ENCODE results near the gene LTBP4. TPM values are rescaled to one million over a fixed set of nuclear protein-coding genes. Genes with fewer than 3 reads are reported as not detected.
A peak's percentile ranks its signal among the peaks of the same experiment; 100 is the strongest.

LTBP4 gene
- total RNA-seq, 5 donors from 2014 or later (not counting 1 experiment from before 2014, with no cell fraction given): 90.9 to 215 (median 160) TPM

- ChIA-PET POLR2A (no interaction called here), CTCF (no interaction called here)
- peaks cover 72 to 86% (median 75%) of the 10 kb centered on the region in 3 donors for H3K4me1 Mint-ChIP-seq
- Histone ChIP-seq H3K9me3 (no peaks in the 10 kb centered on the region), H3K27ac (ENCODE audit: low read length) (peak overlapping the region; percentile 22), H3K4me3 (ENCODE audit: control insufficient read depth in 1 of 2, extremely low read depth in 1 of 2, low read length in 1 of 2) (no peak overlapping the region), H3K4me1 (ENCODE audit: control insufficient read depth in 1 of 2, extremely low read depth in 1 of 2, insufficient read depth in 2 of 2, low read length in 2 of 2) (peaks cover 23 to 94% of the 10 kb centered on the region in 2 experiments), H3K27me3 (replicated peaks in 1 of 2; ENCODE audit: control insufficient read depth in 2 of 2, extremely low read depth in 1 of 2, insufficient read depth in 2 of 2, low read length in 1 of 2) (peaks cover 2 to 8% of the 10 kb centered on the region in 2 experiments), H3K36me3 (ENCODE audit: control insufficient read depth in 2 of 2, extremely low read depth in 1 of 2, insufficient read depth in 1 of 2, low read length in 1 of 2) (no peaks in the 10 kb centered on the region)
- peaks cover 0 to 4% of the 10 kb centered on the region in 2 donors for H3K27me3 Mint-ChIP-seq
- DNase-seq (no peak), ATAC-seq (replicated peaks in 1 of 4) (no peak)
- no peaks in the 10 kb centered on the region for H3K9me3 Mint-ChIP-seq
- WGBS (ENCODE audit: insufficient coverage): 92% methylated on average over 31 of the region's 31 CpGs
- H3K36me3 Mint-ChIP-seq: no peaks in the 10 kb centered on the region
- peak overlapping the region; percentile 25 to 84 (median 52) for H3K4me3 Mint-ChIP-seq
- peak overlapping the region; percentile 78 for H3K27ac Mint-ChIP-seq
Measured at GRCh38 chr19:40607311-40608239, 6.4 kb downstream of the LTBP4 start.

- Histone ChIP-seq H3K36me3 (ENCODE audit: control insufficient read depth in 2 of 2, extremely low read depth in 1 of 2, insufficient read depth in 1 of 2, low read length in 1 of 2) (no peaks in the 10 kb centered on the region), H3K27me3 (replicated peaks in 1 of 2; ENCODE audit: control insufficient read depth in 2 of 2, extremely low read depth in 1 of 2, insufficient read depth in 2 of 2, low read length in 1 of 2) (peaks cover 0 to 5% of the 10 kb centered on the region in 2 experiments), H3K4me1 (ENCODE audit: control insufficient read depth in 1 of 2, extremely low read depth in 1 of 2, insufficient read depth in 2 of 2, low read length in 2 of 2) (peaks cover 23 to 94% of the 10 kb centered on the region in 2 experiments), H3K9me3 (no peaks in the 10 kb centered on the region), H3K4me3 (ENCODE audit: control insufficient read depth in 1 of 2, extremely low read depth in 1 of 2, low read length in 1 of 2) (no peak overlapping the region), H3K27ac (ENCODE audit: low read length) (peak overlapping the region; percentile 22)
- peak overlapping the region in 2 of 3 donors; percentile 52 to 84 for H3K4me3 Mint-ChIP-seq
- DNase-seq: no peak
- H3K27me3 Mint-ChIP-seq: no peaks in the 10 kb centered on the region
- H3K27ac Mint-ChIP-seq: peak overlapping the region; percentile 93 to 95
- peaks cover 66 to 84% (median 75%) of the 10 kb centered on the region in 3 donors for H3K4me1 Mint-ChIP-seq
- ATAC-seq (replicated peaks in 1 of 4): no peak
- CTCF ChIA-PET: interaction anchor here in 1 of 2 donors (0.9 kb wide), 1 partner anchor 26 kb away, joined by 6 read pairs; no protein-coding TSS in a partner anchor
- no peaks in the 10 kb centered on the region for H3K36me3 Mint-ChIP-seq
- H3K9me3 Mint-ChIP-seq: no peaks in the 10 kb centered on the region
- POLR2A ChIA-PET: interaction anchor here in 1 of 2 donors (0.6 kb wide), 1 partner anchor 13 kb away, joined by 3 read pairs; no protein-coding TSS in a partner anchor
- 95% methylated on average over 11 of the region's 14 CpGs for WGBS (ENCODE audit: insufficient coverage)
Measured at GRCh38 chr19:40608240-40608621, 7.1 kb downstream of the LTBP4 start.

GRCh38 chr19:40608957-40609356, 7.8 kb downstream of the LTBP4 start:
- Histone ChIP-seq H3K27me3 (replicated peaks in 1 of 2; ENCODE audit: control insufficient read depth in 2 of 2, extremely low read depth in 1 of 2, insufficient read depth in 2 of 2, low read length in 1 of 2) (peaks cover 0 to 5% of the 10 kb centered on the region in 2 experiments), H3K36me3 (ENCODE audit: control insufficient read depth in 2 of 2, extremely low read depth in 1 of 2, insufficient read depth in 1 of 2, low read length in 1 of 2) (no peaks in the 10 kb centered on the region), H3K27ac (ENCODE audit: low read length) (peak overlapping the region; percentile 90), H3K9me3 (no peaks in the 10 kb centered on the region), H3K4me1 (ENCODE audit: control insufficient read depth in 1 of 2, extremely low read depth in 1 of 2, insufficient read depth in 2 of 2, low read length in 2 of 2) (peaks cover 23 to 94% of the 10 kb centered on the region in 2 experiments), H3K4me3 (ENCODE audit: control insufficient read depth in 1 of 2, extremely low read depth in 1 of 2, low read length in 1 of 2) (peak overlapping the region; percentile 38 to 58)
- CTCF ChIA-PET: interaction anchor here in 1 of 2 donors (0.9 kb wide), 1 partner anchor 25 kb away, joined by 6 read pairs; no protein-coding TSS in a partner anchor
- ATAC-seq (replicated peaks in 1 of 4): no peak
- H3K27me3 Mint-ChIP-seq: no peaks in the 10 kb centered on the region
- H3K4me3 Mint-ChIP-seq: peak overlapping the region; percentile 75 to 85 (median 84)
- H3K4me1 Mint-ChIP-seq: peaks cover 63 to 83% (median 79%) of the 10 kb centered on the region in 3 donors
- H3K9me3 Mint-ChIP-seq: no peaks in the 10 kb centered on the region
- no peaks in the 10 kb centered on the region for H3K36me3 Mint-ChIP-seq
- 80% methylated on average over 3 of the region's 4 CpGs for WGBS (ENCODE audit: insufficient coverage)
- no peak for DNase-seq
- POLR2A ChIA-PET: interaction anchor here in 1 of 2 donors (0.7 kb wide), 1 partner anchor 1492 kb away, joined by 5 read pairs; no protein-coding TSS in a partner anchor
- peak overlapping the region; percentile 93 to 95 for H3K27ac Mint-ChIP-seq

- H3K27ac ChIP-seq (ENCODE audit: low read length): peak overlapping the region; percentile 90
- H3K27me3 Mint-ChIP-seq: no peaks in the 10 kb centered on the region
- H3K27me3 ChIP-seq (replicated peaks in 1 of 2; ENCODE audit: control insufficient read depth in 2 of 2, extremely low read depth in 1 of 2, insufficient read depth in 2 of 2, low read length in 1 of 2): no peaks in the 10 kb centered on the region
- H3K4me1 ChIP-seq (ENCODE audit: control insufficient read depth in 1 of 2, extremely low read depth in 1 of 2, insufficient read depth in 2 of 2, low read length in 2 of 2): peaks cover 21 to 94% of the 10 kb centered on the region in 2 experiments
- POLR2A ChIA-PET: interaction anchor here in 1 of 2 donors (0.7 kb wide), 1 partner anchor 1101 kb away, joined by 3 read pairs; no protein-coding TSS in a partner anchor
- H3K9me3 Mint-ChIP-seq: no peaks in the 10 kb centered on the region
- H3K9me3 ChIP-seq: no peaks in the 10 kb centered on the region
- CTCF ChIA-PET: interaction anchor here in 1 of 2 donors (0.6 to 1.2 kb wide), 3 partner anchors 8 to 25 kb away, joined by 3 read pairs; no protein-coding TSS in a partner anchor
- H3K4me1 Mint-ChIP-seq: peaks cover 59 to 82% (median 81%) of the 10 kb centered on the region in 3 donors
- H3K36me3 Mint-ChIP-seq: no peaks in the 10 kb centered on the region
- WGBS (ENCODE audit: insufficient coverage): 2% methylated on average over 49 of the region's 50 CpGs
- H3K4me3 ChIP-seq (ENCODE audit: control insufficient read depth in 1 of 2, extremely low read depth in 1 of 2, low read length in 1 of 2): peak overlapping the region; percentile 38 to 58
- H3K27ac Mint-ChIP-seq: peak overlapping the region; percentile 93 to 95
- H3K36me3 ChIP-seq (ENCODE audit: control insufficient read depth in 2 of 2, extremely low read depth in 1 of 2, insufficient read depth in 1 of 2, low read length in 1 of 2): no peaks in the 10 kb centered on the region
- ATAC-seq (replicated peaks in 1 of 4) (peak; percentile 20 to 35 (median 27)), DNase-seq (peak; percentile 49 to 85 (median 72))
- peak overlapping the region; percentile 75 to 85 (median 84) for H3K4me3 Mint-ChIP-seq
Measured at GRCh38 chr19:40609561-40610395, 8.6 kb downstream of the LTBP4 start.

- peak overlapping the region in 1 of 2 donors; percentile 58 for H3K4me3 ChIP-seq (ENCODE audit: control insufficient read depth in 1 of 2, extremely low read depth in 1 of 2, low read length in 1 of 2)
- peak overlapping the region; percentile 90 for H3K27ac ChIP-seq (ENCODE audit: low read length)
- CTCF ChIA-PET: interaction anchor here in 1 of 2 donors (1.0 to 1.2 kb wide), 2 partner anchors 12 to 24 kb away, joined by 3 read pairs; no protein-coding TSS in a partner anchor
- ATAC-seq (replicated peaks in 1 of 4) (peak; percentile 28 to 53 (median 30)), DNase-seq (peak in 34 of 35 experiments; percentile 52 to 86 (median 67))
- peaks cover 21 to 95% of the 10 kb centered on the region in 2 experiments for H3K4me1 ChIP-seq (ENCODE audit: control insufficient read depth in 1 of 2, extremely low read depth in 1 of 2, insufficient read depth in 2 of 2, low read length in 2 of 2)
- H3K27ac Mint-ChIP-seq: peak overlapping the region; percentile 93 to 95
- H3K36me3 ChIP-seq (ENCODE audit: control insufficient read depth in 2 of 2, extremely low read depth in 1 of 2, insufficient read depth in 1 of 2, low read length in 1 of 2): no peaks in the 10 kb centered on the region
- H3K27me3 ChIP-seq (replicated peaks in 1 of 2; ENCODE audit: control insufficient read depth in 2 of 2, extremely low read depth in 1 of 2, insufficient read depth in 2 of 2, low read length in 1 of 2): no peaks in the 10 kb centered on the region
- WGBS (ENCODE audit: insufficient coverage): 18% methylated on average over 29 of the region's 29 CpGs
- peaks cover 59 to 82% (median 82%) of the 10 kb centered on the region in 3 donors for H3K4me1 Mint-ChIP-seq
- H3K9me3 ChIP-seq: no peaks in the 10 kb centered on the region
- H3K9me3 Mint-ChIP-seq: no peaks in the 10 kb centered on the region
- no peaks in the 10 kb centered on the region for H3K36me3 Mint-ChIP-seq
- POLR2A ChIA-PET: interaction anchor here in 1 of 2 donors (0.5 to 0.7 kb wide), 2 partner anchors 467 to 1100 kb away, joined by 3 to 5 read pairs; no protein-coding TSS in a partner anchor
- H3K4me3 Mint-ChIP-seq: peak overlapping the region; percentile 75 to 85 (median 84)
- H3K27me3 Mint-ChIP-seq: no peaks in the 10 kb centered on the region
Measured at GRCh38 chr19:40610396-40611064, 9.4 kb downstream of the LTBP4 start.
